Breast epithelium (tissue), 3 donors: ENCODE data around the gene PDZD2.

Source experiments
- CTCF ChIP-seq, 3 donors: fragments of 450-650 bp; IDR thresholded peaks; one replicate each; pipeline ENCODE4 v1.5.1; 2016 to 2017; ENCODE audit warnings: antibody characterized with exemption in 3 of 3, mild to moderate bottlenecking in 3 of 3, moderate library complexity in 3 of 3
- POLR2A ChIP-seq: fragments of 450-650 bp; IDR thresholded peaks from one replicate; pipeline ENCODE4 v1.6.1; 2016; ENCODE audit warnings: antibody characterized with exemption, mild to moderate bottlenecking, moderate library complexity

- TF ChIP-seq POLR2A (no peak), CTCF (IDR thresholded peaks at IDR 0.05) (no peak)
Observed at GRCh38 chr5:31626156-31626555, 12.8 kb upstream of the PDZD2 start.
